ENCODE data around the gene NSMCE1. TPM values are rescaled to one million over a fixed set of nuclear protein-coding genes. Genes with fewer than 3 reads are reported as not detected.
"Not testable (repeated sequence)": the region's sequence is repeated elsewhere in the genome, so short reads cannot be mapped to it uniquely, and the experiment has no call there.

Gene NSMCE1
- total RNA-seq, 1 donor from 2014 or later = 39.6 TPM

GRCh38 chr16:27220527-27220926 is 48.0 kb downstream of the NSMCE1 start:
- no peak for DNase-seq (ENCODE audit: low spot score)

- DNase-seq (ENCODE audit: low spot score) = no peak
These were observed 48.5 kb downstream of the NSMCE1 start for GRCh38 chr16:27220120-27220519.

DNA sequence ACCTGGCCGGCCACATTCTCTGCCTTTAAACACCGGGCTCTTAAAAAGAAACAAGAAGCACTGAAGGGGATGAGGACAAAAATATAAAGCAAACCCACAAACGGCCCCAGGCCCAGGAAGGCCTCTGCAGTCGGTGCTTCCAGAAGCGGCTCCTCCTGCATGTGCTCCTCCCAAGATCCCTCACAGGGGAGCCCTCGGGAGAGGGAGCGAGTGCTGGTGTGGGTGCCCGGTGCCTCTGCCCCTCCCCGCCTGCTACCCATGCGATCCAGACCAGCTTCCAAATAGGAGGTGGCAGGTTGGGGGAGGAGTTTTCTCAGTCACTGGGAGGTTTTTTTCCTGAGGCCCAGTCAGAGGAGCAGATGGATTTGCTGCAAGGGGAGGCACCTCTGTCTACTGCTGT is 49.4 kb downstream of the NSMCE1 start:
- DNase-seq (ENCODE audit: low spot score) = no peak

- no peak for DNase-seq (ENCODE audit: low spot score)
These were observed 49.8 kb downstream of the NSMCE1 start for GRCh38 chr16:27218756-27219155.

DNA sequence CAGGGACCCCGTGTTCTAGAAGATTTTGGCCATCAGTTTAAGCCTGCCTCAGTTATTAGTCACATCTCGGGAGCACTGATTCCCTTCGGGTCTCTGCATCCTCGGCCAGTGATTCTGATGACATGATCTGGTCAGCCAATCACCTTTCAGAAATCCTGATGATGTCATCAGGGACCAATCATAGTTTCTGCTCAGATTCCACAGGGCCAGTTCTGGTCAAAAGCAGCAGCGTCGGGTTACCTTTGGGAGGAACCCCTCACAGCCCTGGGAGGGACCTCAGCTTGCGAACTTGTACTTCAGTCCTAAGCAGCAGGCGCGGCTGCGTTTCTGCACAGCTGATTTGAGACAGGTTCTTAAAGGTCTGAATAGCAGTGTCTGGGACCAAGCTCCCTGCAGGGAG is 51.3 kb downstream of the NSMCE1 start:
- no peak for DNase-seq (ENCODE audit: low spot score)

- no peak for DNase-seq (ENCODE audit: low spot score)
These were observed 52.2 kb downstream of the NSMCE1 start for GRCh38 chr16:27216297-27216885.

GRCh38 chr16:27215660-27216059 is 52.9 kb downstream of the NSMCE1 start:
- DNase-seq (ENCODE audit: low spot score) = no peak

GRCh38 chr16:27214084-27214961 is 54.2 kb downstream of the NSMCE1 start:
- DNase-seq (ENCODE audit: low spot score) = no peak

DNA sequence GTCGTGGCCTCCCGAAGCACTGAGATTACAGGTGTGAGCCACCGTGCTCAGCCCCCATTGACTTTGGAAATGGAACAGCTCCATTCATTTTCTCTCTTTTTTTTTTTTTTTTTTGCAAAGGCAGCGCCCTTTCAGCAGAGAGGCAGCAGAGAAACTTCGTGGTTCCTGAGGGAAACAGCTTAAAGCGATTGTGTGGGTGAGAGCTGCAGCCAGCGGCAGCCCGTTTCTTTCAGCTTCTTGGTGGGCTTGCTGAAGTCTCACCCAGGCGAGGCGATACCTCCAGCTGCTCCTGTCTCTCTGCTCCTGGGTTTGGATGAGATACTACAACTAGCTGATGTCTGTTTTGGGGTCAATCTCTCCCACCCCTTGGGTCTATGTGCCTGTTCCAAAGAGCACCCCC is 57.5 kb downstream of the NSMCE1 start:
- no peak for DNase-seq (ENCODE audit: low spot score)

- DNase-seq (ENCODE audit: low spot score) = no peak
These were observed 58.4 kb downstream of the NSMCE1 start for GRCh38 chr16:27210174-27210573.

DNA sequence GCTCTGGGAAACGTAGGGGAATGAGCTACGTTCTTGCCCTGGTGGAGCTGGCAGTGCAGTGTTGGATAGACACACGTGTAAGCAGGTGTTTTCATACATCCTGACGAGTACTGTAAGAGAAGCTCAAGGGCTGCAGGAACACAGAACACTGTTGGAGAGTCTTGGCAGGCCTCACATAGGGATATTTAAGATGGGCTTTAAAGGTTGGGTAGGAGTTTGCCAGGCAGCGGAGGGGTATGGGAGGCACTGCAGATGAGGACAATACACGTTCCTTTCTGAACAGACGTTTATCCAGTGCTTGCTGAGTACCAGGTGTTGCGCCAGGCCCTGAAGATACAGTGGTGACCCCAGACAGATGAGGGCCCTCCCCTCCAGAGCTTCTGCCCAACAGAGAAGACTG is 59.0 kb downstream of the NSMCE1 start:
- no peak for DNase-seq (ENCODE audit: low spot score)

GRCh38 chr16:27208796-27209195 is 59.8 kb downstream of the NSMCE1 start:
- no peak for DNase-seq (ENCODE audit: low spot score)

DNA sequence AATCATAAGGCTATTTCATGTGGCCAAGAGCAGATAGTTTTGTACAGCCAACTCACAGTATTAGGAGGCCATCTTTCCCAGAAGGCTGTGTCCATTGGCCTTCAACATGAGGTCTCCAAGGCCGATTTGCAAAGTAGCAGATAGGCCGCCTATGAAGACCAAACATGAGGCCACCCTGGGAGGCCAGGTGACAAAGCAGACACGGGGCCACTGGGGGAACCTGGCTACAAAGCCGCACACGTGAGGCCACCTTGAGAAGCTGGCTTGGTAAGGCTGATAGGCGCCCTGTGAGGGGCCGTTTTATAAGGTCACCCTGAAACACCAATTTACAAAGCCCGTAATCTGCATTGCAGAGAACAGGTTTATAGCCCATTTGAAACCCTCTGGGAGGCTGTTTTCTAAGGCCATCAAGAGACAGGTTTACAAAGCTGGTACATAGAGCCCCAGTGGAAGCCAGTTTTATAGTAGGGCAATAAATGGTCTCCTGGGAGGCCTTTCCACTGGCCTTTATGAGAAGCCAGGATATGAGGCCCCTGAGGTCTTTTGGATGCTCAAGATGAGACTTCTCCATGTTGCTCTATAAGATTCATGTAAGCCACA is 60.4 kb downstream of the NSMCE1 start:
- no peak for DNase-seq (ENCODE audit: low spot score)

- not testable (repeated sequence) for DNase-seq (ENCODE audit: low spot score)
These were observed 61.5 kb downstream of the NSMCE1 start for GRCh38 chr16:27207121-27207520.

DNA sequence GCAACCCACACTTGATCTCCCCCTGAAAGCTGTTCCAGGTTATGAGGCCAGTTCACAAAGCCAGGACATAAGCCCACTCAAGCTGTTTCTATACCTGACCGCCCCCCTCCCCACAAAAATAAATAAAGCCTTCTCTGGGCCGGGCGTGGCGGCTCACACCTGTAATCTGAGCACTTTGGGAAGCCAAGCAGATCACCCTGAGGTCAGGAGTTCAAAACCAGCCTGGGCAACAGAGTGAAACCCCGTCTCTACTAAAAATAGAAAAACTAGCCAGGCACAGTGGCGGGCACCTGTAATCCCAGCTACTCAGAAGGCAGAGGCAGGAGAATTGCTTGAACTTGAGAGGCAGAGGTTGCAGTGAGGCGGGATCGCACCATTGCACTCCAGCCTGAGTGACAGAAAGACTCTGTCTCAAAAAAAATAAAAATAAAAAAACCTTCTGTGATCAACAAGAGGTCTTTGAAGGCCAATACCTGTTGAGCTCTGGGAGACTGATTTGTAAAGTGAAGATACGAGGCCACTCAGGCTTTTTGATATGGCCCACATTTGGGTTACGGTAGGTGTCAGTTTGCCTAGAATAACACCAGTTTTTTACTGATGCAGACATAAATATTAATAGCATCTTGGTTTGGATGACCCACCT is 63.0 kb downstream of the NSMCE1 start:
- no peak for DNase-seq (ENCODE audit: low spot score)

DNA sequence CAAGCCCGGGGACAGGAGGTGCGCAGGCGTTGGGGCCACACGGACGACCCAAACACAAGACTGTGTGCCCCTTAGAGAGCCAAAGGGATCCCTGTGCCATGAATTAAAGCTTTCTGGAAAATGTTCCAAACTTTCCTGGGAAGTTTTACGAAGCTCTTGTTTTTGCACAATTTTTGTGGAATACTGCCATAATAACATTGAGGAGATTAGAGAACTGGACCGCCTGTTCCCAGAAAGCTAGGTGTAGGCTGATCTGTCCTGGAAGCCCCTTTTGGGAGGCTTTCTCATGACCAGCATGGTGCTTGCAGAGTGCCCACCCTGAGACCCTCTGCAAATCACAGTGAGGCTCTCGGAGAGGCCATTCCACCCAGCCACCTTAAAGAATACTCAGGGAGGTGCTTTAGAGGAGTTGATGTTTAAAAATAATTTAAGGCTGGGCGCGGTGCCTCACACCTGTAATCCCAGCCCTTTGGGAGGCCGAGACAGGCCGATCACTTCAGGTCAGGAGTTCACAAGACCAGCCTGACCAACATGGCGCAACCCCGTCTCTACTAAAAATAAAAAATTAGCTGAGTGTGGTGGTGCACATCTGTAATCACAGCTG is 64.2 kb downstream of the NSMCE1 start:
- DNase-seq (ENCODE audit: low spot score) = no peak

DNA sequence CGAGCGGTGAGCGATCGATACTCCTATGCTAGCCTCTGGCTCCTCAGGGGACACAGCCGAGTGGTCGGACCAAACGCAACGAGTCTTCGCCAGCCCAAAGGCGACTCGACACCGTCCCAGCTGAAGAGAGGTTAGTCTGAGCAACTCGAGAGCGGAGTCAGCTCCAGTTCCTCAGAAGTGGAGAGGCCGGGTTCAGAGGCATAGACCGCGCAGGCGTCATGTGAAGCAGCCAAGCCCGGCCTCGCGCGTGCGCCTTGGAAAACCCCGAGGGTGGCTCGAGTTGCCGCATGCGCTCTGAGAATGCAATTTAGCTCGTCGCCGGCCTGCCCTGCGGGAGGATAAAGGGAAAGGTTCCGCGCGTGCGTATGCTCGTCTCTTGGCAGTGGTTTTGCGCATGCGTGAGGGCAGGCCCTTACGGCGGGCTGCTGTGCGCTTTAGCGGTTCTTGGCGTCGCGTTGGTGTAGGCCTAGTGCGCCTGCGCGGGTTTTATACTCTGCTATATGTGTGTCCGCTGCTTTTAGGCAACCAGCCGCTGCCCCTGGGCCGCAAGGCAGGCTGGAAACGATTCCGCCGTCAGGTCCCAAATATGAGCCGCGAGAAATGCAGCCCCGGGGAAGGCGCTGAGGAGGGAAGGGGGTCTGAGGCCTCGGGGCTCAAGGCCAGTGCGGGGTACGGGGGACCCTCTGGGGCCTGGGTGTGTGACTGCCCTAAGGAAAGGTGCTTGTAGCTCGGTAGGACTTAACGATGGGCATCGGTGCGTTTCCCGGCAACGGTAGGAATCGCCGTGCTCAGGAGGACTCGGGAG is 64.9 kb downstream of the NSMCE1 start, which contains the start of gene KDM8:
TSS of gene KDM8 (plus strand) at position 20 of the 805 bp plus-strand sequence. CDS start 6,598 bp downstream, outside the sequence.
- DNase-seq (ENCODE audit: low spot score) = peak; percentile 100

- peak; percentile 96 for DNase-seq (ENCODE audit: low spot score)
These were observed 65.6 kb downstream of the NSMCE1 start for GRCh38 chr16:27202923-27203506.

DNA sequence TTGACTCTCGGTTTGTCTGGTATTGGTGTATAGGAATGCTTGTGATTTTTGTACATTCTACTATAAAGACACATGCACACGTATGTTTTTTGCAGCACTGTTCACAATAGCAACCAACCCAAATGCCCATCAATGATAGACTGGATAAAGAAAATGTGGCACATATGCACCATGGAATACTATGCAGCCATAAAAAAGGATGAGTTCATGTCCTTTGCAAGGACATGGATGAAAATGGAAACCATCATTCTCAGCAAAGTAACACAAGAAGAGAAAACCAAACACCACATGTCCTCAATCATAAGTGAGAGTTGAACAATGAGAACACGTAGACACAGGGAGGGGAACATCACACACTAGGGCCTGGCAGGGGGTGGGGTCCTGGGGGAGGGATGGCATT is 67.7 kb downstream of the NSMCE1 start:
- not testable (repeated sequence) for DNase-seq (ENCODE audit: low spot score)

- DNase-seq (ENCODE audit: low spot score) = no peak
These were observed 68.8 kb downstream of the NSMCE1 start for GRCh38 chr16:27199736-27200135.
